Mucosa of rectum (tissue), 2 donors: Measurements from ENCODE around the gene ABCC11.

Source experiments
- H3K27ac ChIP-seq, 2 donors: one replicate each; pipeline ENCODE4 v1.7.0; 2013; ENCODE audit warnings: inconsistent platforms in 2 of 2, low read depth in 2 of 2, low read length in 2 of 2
- H3K27me3 ChIP-seq, 2 donors: one replicate each; pipeline ENCODE4 v1.7.0; 2013; ENCODE audit warnings: low read length in 2 of 2; ENCODE audit not compliant: control insufficient read depth in 2 of 2, insufficient read depth in 2 of 2
- H3K36me3 ChIP-seq, 2 donors: one replicate each; pipeline ENCODE4 v1.7.0; 2013; ENCODE audit warnings: low read length in 2 of 2; ENCODE audit not compliant: control insufficient read depth in 2 of 2, insufficient read depth in 2 of 2
- H3K4me1 ChIP-seq, 2 donors: one replicate each; pipeline ENCODE4 v1.7.0; 2013; ENCODE audit warnings: low read length in 2 of 2, mild to moderate bottlenecking in 1 of 2; ENCODE audit not compliant: control insufficient read depth in 2 of 2, insufficient read depth in 2 of 2
- H3K4me3 ChIP-seq, 2 donors: one replicate each; pipeline ENCODE4 v1.7.0; 2013; ENCODE audit warnings: low read length in 2 of 2
- H3K9ac ChIP-seq, 2 donors: one replicate each; pipeline ENCODE4 v1.7.0; 2013; ENCODE audit warnings: low read length in 2 of 2, low read depth in 1 of 2, mild to moderate bottlenecking in 1 of 2
- H3K9me3 ChIP-seq, 2 donors: one replicate each; pipeline ENCODE4 v1.7.0; 2013; ENCODE audit warnings: low read length in 2 of 2; ENCODE audit not compliant: control insufficient read depth in 2 of 2
- donor health status: healthy.
- donor health status: Normal muscosa, but diverticular disease.

Gene ABCC11

DNA sequence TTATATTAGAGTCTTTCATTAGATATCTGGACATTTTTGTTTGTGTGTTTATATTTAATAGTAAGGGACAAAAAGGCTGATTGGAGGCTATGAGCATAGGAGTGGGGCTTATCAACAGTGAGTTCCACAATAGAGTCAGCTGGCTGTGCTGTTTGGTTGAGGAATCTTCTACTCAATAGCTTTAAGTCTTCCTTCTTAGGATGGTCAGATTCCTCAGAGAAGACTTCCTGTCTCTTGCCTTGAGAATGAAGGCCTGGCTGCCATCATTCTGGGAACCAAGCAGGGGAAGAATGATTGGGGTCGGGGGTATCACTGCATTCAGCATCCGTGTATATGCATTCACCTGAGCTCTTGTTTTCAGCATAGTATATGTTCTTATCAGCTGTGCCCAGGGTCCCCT, 31.9 kb upstream of the ABCC11 start:
- H3K27ac ChIP-seq, result no peak overlapping the region
- no peak overlapping the region for H3K4me3 ChIP-seq
- H3K4me1 ChIP-seq, result no peaks in the 10 kb centered on the region
- no peaks in the 10 kb centered on the region for H3K9me3 ChIP-seq
- no peaks in the 10 kb centered on the region for H3K27me3 ChIP-seq
- peaks cover 3 to 11% of the 10 kb centered on the region in 2 donors for H3K36me3 ChIP-seq
- H3K9ac ChIP-seq, result no peak overlapping the region

GRCh38 chr16:48277158-48277557, 29.8 kb upstream of the ABCC11 start:
- no peaks in the 10 kb centered on the region for H3K27me3 ChIP-seq
- H3K4me3 ChIP-seq, result no peak overlapping the region
- no peaks in the 10 kb centered on the region for H3K9me3 ChIP-seq
- H3K36me3 ChIP-seq, result peaks cover 3 to 12% of the 10 kb centered on the region in 2 donors
- no peak overlapping the region for H3K27ac ChIP-seq
- no peaks in the 10 kb centered on the region for H3K4me1 ChIP-seq
- no peak overlapping the region for H3K9ac ChIP-seq

GRCh38 chr16:48276102-48276501, 28.8 kb upstream of the ABCC11 start:
- Histone ChIP-seq H3K4me1 (no peaks in the 10 kb centered on the region), H3K27ac (no peak overlapping the region), H3K27me3 (no peaks in the 10 kb centered on the region), H3K9ac (no peak overlapping the region), H3K9me3 (no peaks in the 10 kb centered on the region), H3K36me3 (peaks cover 9 to 15% of the 10 kb centered on the region in 2 donors), H3K4me3 (no peak overlapping the region)

DNA sequence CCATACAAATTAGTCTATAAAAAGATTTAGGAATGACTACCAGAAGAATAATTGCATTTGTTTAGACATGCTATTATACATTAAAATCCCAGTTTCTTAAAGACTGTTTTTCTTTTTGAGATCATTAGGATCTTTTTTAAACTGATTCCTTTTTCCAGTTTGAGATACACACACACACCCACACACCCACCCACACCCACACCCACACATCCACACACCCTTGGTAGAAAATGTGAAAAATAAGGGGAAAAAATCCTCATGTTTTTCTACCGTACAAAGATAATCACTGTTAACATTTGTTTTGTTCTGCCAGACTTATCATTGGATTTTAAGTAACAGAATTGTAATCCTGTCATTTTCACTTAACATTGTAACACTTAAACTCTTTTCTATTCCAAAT, 27.1 kb upstream of the ABCC11 start:
- no peaks in the 10 kb centered on the region for H3K4me1 ChIP-seq
- H3K27me3 ChIP-seq, result no peaks in the 10 kb centered on the region
- H3K9ac ChIP-seq, result no peak overlapping the region
- H3K4me3 ChIP-seq, result no peak overlapping the region
- no peak overlapping the region for H3K27ac ChIP-seq
- peaks cover 17 to 26% of the 10 kb centered on the region in 2 donors for H3K36me3 ChIP-seq
- no peaks in the 10 kb centered on the region for H3K9me3 ChIP-seq

GRCh38 chr16:48272837-48273421, 25.6 kb upstream of the ABCC11 start:
- no peak overlapping the region for H3K27ac ChIP-seq
- H3K9me3 ChIP-seq, result no peaks in the 10 kb centered on the region
- no peaks in the 10 kb centered on the region for H3K27me3 ChIP-seq
- H3K36me3 ChIP-seq, result peaks cover 14 to 22% of the 10 kb centered on the region in 2 donors
- no peak overlapping the region for H3K4me3 ChIP-seq
- H3K9ac ChIP-seq, result no peak overlapping the region
- H3K4me1 ChIP-seq, result no peaks in the 10 kb centered on the region

DNA sequence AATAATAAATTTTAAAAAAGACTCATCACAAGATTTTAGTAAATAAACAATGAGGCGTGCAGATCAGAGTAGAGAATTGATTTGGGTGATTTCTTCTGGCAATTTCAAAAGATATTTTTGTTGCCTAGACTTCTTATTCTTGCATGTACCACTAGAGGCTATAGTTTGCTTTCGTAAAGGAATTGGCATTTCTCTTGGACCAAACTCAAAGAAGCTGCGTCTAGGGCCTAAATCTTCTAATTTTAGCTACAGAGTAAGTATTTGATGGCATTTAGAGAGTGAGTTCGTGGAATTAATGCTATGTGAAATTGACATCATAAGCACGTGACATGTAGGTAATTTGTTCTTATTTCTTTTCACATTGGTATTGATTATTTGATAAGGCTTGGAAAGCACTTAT, 24.4 kb upstream of the ABCC11 start:
- Histone ChIP-seq H3K27ac (no peak overlapping the region), H3K9ac (no peak overlapping the region), H3K4me3 (no peak overlapping the region), H3K27me3 (no peaks in the 10 kb centered on the region), H3K4me1 (no peaks in the 10 kb centered on the region), H3K9me3 (no peaks in the 10 kb centered on the region), H3K36me3 (peaks cover 14 to 22% of the 10 kb centered on the region in 2 donors)

DNA sequence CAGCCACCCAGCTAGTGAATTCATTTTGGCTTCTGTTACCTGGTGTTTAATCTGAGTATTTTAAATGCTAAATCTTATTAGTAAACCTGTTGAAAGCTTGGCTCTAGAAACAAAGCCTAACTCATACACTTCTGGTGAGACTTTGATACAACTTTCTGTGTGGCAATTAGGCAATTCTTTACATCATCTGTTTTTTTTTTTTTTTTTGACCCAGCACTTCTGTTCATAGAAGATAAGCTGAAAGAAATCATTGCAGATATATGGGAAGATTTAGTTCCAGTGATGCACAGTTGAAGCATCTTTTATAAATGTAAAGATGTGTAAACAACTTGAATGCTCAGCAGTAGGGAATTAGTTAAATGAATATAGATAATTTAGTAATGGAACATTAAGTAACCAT, 21.7 kb upstream of the ABCC11 start:
- Histone ChIP-seq H3K36me3 (peaks cover 14 to 28% of the 10 kb centered on the region in 2 donors), H3K4me1 (no peaks in the 10 kb centered on the region), H3K9ac (no peak overlapping the region), H3K27me3 (no peaks in the 10 kb centered on the region), H3K27ac (no peak overlapping the region), H3K9me3 (no peaks in the 10 kb centered on the region), H3K4me3 (no peak overlapping the region)

- Histone ChIP-seq H3K36me3 (peaks cover 42 to 45% of the 10 kb centered on the region in 2 donors), H3K4me3 (no peak overlapping the region), H3K9me3 (no peaks in the 10 kb centered on the region), H3K9ac (no peak overlapping the region), H3K27me3 (no peaks in the 10 kb centered on the region), H3K27ac (no peak overlapping the region), H3K4me1 (no peaks in the 10 kb centered on the region)
These were observed 15.3 kb upstream of the ABCC11 start for GRCh38 chr16:48262631-48263030.

GRCh38 chr16:48261569-48261968, 14.2 kb upstream of the ABCC11 start:
- no peaks in the 10 kb centered on the region for H3K9me3 ChIP-seq
- no peak overlapping the region for H3K27ac ChIP-seq
- H3K36me3 ChIP-seq, result peaks cover 44 to 45% of the 10 kb centered on the region in 2 donors
- H3K9ac ChIP-seq, result no peak overlapping the region
- no peaks in the 10 kb centered on the region for H3K27me3 ChIP-seq
- H3K4me3 ChIP-seq, result no peak overlapping the region
- no peaks in the 10 kb centered on the region for H3K4me1 ChIP-seq

DNA sequence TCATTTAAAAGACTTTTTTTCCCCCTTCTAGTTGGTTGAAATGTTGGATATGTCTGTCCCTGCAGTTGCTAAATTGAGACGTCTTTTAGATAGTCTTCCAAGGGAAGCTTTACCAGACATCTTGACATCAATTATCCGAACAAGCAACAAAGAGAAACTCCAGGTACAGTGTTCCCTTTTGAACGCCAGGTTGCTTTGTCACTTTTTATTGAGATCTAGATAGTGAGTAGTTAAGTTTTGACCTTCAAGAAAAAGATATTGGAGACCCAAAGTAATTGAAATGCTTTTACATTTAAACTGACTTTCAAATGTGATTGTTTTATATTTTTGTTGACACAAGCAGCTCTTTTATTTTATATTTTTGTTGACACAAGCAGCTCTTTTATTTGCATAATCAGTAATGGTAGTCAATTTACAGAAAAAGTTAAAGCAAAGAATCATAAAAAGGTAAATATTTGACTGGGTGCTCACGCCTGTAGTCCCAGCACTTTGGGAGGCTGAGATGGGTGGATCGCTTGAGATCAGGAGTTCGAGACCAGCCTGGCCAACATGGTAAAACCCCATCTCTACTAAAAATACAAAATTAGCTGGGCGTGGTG, 9.3 kb upstream of the ABCC11 start:
- H3K36me3 ChIP-seq, result peaks cover 34 to 38% of the 10 kb centered on the region in 2 donors

More for the DNA sequence above, 9.3 kb upstream of the ABCC11 start:
- Histone ChIP-seq H3K9me3 (no peaks in the 10 kb centered on the region), H3K27me3 (no peaks in the 10 kb centered on the region), H3K4me1 (no peaks in the 10 kb centered on the region), H3K27ac (no peak overlapping the region), H3K9ac (no peak overlapping the region), H3K4me3 (no peak overlapping the region)
